ENCODE data around the gene FST.
A peak's percentile ranks its signal among the peaks of the same experiment; 100 is the strongest.

The FST gene, protein sequence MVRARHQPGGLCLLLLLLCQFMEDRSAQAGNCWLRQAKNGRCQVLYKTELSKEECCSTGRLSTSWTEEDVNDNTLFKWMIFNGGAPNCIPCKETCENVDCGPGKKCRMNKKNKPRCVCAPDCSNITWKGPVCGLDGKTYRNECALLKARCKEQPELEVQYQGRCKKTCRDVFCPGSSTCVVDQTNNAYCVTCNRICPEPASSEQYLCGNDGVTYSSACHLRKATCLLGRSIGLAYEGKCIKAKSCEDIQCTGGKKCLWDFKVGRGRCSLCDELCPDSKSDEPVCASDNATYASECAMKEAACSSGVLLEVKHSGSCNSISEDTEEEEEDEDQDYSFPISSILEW

DNA sequence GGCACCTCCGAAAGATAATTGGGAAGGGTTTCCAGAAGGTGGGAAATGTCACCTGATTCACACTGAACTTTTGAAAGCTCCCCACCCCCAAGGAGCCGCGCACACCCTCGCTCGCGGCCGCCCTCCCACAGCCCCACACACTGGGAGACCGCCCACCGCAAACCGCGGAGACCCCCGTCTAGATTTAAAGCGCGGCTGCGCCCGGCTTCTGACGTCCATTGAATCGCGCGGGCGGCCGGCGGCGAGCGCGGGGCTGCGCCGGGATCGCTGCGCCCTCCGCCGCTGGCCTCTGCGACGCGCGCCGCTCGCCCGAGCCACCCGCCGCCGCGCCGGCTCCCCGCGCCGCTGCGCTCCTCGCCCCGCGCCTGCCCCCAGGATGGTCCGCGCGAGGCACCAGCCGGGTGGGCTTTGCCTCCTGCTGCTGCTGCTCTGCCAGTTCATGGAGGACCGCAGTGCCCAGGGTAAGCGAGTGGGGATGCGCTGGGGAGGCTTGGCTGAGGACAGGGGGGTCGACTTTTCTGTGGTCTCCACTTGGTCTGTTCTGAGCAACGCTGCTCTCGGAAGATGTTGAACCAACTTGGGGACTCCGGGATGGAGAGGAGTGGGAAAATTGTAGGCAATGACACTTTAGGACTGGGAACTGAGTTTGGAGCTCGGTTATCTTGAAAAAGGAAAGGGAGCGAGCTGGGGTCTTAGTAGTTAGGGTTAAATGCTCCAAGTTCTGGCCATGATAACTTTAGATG is at the start of gene FST:
FST (plus strand) TSS at position 214 of the 743 bp plus-strand sequence; CDS start at position 377, 163 bp downstream.
- no peak for DNase-seq (ENCODE audit: low read depth)

DNA sequence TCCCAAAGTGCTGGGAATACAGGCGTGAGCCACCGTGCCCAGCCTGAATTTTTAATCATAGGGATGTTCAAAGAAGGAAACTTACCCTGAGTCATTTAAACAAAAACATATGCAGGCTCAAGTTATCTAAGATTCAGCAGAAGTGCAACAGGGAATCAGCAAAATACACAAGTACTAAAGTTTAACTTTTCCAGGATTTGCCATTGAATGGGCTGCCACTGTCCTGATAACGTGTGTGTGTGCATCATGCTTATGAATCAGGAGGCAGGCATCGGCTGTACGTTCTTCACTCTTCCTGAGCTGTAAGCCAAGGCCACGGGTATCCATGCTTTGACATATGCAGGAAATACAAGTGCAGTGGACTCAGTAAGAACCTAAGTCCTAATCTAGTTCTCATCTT is 48.8 kb upstream of the FST start:
- DNase-seq (ENCODE audit: low read depth), result no peak

DNA sequence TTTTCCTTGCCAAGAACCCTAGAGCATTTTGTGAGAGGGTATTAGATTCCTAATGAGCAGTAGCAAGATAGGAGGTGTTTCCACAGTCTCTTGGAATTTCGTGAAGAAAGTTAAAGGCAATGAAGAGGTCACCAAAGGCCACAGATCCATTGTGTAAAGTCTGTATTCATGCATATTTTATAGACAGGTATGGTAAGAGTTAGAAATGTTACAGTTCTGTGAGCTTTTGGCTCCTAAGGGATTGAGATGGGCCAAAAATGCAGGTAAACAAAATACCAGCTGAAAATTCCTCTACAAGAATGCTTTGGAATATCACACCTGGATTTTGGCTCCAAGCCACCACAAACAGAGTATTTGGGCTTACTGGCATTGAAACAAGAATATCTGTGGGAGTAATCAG is 47.4 kb upstream of the FST start:
- DNase-seq (ENCODE audit: low read depth), result no peak

DNA sequence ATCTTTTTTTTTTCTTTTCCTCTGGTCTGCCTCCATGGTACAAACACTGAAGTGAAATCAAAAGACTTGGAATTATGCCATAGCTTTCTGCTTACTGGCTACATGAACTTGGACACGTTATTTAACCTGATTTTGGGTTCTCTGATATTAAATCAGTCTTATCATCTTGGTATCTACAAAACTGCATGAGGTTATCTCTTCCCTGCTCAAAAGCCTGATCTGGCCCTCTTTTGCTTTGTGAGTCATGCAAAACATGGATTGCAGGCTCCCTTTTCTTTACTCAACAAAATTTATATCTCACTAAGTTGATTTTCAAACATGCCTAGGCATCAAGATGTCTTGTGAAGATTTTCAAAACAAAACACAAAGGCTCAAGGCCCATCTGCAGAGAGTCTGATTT is 45.9 kb upstream of the FST start:
- no peak for DNase-seq (ENCODE audit: low read depth)

DNA sequence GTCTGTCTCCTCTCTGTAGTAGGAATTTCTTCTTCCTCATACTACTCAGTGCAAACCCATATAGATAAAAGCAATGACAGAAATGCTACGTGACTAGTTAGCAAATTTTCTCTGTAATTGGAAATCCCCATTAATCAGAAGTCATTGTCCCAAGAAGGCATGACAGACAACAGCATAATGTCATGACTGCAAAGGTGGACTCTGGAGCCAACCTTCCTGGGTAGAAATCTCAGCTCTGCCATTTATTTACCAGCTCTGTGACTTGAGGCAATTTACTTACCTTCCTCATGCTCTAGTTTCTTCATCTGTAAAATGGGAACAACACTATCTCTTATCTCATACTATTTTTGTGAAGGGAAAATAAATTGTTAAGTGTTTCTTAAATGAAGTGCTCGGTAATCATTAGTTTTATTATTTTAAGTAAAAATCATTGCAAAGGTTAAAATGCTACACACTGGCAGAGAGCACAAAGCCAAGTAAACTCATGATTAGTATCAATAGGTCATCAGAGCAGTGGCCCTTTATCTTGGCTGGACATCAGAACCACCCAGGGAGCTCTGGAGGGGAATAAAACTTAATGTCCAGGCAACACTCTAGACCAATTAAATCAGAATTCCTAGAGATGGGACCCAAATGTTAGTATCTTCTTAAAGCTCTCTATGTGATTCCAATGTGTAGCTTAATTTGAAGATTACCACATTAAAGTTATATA is 43.8 kb upstream of the FST start:
- DNase-seq (ENCODE audit: low read depth), result no peak

DNA sequence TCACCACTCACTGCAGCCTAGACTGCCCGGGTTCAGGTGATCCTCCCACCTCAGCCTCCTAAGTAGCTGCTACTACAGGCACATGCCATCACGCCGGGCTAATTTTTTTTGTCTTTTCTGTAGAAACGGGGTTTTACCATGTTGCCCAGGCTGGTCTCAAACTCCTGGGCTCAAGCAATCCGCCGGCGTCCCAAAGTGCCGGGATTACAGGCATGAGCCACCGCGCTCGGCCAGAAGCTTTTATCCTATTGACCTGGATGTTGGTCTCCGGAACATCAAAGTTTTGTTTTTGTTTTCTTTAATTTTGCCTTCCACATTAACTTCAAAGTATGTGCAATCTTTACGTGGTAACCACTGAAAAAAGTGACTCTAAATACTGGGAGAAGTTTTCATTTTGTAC is 42.4 kb upstream of the FST start:
- DNase-seq (ENCODE audit: low read depth), result no peak

DNA sequence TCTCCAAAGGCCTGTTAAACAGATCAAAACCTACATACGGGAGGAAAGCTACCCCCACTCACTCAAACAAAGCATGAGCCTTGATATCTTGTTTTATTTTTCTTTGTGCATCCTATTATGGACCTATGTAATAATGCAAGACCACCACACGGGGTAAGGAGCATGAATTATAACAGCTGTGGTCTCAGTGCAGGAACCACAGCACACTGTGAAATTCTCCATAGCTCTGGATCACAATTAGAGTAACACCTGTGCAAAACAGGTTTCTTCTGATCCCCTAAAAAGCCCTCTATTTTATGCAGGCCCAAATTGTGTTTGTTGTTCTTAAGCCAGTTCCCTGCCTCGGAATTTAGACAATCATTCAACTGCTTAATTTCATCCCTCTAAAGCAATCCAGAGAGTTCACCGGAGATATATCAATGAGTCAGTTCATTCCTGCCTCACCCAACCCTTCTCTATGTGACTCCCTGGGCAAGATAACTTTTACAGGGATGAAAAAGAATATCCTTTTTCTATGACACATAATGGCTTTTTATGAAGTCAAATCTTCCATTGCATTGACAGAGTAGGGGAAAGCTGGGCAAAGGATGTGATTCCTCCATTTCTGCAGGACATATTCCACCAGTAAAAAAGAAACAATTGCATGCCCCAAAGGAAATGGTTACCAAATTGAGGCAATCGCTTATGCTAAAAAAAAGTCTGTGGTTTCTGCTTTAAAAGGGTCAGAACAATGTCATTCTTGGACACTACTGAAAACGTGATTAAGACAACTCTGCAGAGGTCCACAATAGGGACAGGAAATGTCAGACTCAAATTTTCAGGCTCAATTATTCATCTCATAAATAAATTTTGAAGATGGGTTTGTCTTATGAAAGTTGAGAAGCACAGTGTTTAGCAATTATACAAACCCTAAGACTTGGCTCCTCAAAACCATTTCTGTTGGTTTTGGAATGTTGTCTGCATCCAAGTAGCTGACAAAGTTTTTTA is 41.6 kb upstream of the FST start:
- DNase-seq (ENCODE audit: low read depth), result no peak

DNA sequence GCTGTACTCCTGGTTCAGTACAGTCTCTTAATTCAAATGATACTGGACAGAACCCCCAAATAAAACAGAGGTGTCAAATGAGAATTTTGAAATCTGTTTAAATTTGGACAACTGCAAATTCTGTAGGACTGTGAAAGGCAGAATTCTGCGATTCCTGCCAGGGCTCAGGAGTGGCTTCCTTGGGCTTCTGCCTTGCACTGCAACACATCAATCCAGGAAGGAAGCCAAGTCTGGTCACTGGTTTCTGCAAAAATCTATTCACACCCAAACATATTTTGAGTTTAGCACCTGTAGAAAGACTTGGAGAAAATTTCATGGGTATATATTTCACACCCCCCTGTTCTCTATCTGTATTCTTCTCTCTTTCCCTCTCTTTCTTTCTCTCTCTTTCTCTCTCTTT is 37.5 kb upstream of the FST start:
- no peak for DNase-seq (ENCODE audit: low read depth)

DNA sequence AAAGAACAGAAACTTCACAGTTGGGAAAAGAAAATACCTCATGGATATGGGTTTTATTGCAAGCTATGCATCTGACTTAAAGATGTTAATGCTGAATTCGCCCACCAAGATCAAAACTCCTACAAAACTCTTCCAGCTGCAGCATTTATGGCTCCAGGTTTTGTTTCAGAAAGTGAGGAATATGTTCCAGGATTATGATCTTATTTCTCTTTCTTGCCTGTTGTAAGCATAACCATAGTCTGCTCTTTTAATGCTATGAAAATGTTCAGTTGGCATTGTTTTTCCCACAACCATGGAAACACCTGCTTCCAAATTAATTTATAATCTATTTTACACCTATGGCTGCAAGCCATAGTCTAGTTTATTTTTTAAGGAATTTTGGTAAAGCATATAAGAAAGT is 34.9 kb upstream of the FST start:
- DNase-seq (ENCODE audit: low read depth), result no peak

DNA sequence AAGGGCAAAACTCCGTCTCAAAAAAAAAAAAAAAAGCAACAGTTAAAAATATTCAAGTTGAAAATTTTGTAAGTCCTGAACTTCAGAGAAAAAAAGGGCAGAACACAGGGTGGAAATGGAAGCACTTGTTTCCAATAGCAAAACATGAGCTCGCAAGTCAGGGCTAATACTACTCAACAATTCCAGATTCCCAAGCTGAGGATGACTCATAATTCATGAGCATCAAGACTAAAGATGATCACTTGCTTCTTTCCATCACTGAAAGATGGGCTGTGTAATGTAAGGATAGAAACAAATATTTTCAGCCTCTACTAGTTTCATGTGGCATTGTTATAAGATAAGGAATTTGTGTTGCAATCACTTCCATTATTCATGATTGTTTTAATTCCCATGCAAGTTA is 33.5 kb upstream of the FST start:
- no peak for DNase-seq (ENCODE audit: low read depth)

DNA sequence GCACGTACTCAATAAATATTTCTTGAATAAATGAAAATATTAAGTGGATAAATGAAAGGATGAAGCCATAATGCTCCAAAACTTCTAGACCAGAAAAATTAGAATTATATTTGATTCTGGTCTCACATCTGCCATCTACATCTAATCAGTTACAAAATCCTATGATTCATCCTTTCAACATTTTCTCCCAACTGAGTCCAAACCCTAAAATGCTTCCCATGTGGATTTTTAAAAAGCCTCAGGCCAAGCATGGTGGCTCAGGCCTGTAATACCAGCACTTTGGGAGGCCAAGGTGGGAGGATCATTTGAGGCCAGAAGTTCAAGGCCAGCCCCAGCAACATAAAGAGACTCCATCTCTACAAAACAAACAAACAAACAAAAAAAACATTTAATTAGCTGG is 31.6 kb upstream of the FST start:
- no peak for DNase-seq (ENCODE audit: low read depth)

DNA sequence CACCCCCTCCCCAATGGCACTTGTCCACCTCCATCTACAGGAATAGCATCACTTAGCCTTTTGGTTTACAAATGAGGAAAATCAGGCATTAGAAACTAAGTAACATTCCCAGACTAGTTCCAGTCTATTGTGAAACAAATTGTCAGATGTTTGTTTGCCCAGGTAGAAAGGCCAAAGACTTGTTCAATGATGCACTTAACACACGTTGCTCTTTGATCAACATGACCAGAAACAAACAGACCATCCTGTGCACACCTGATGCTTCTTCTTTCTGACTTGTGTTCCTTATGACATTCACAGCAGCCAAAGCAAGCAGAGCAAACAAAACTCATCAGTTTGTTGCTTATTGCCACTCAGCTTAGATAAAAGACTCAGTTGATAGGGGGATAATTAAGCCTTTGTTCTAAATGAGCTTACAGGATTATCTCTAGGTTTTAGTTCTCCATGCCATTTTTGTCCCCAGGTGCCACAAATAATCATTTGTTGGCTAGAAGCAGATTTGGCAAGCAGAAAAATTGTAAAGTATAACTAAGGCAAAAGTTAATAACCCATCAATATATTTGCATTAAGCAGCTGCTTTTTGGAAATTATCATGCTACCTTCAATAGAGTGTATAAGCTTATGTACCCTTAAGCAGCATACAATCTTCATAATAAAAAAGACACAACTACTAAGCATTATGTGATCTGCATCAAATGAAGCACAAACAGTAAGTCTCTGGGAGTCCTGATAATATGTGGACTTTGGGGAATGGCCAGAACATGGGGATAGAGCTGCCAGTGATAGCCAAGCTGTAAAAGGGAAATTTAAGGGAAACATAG is 26.3 kb upstream of the FST start:
- no peak for DNase-seq (ENCODE audit: low read depth)

DNA sequence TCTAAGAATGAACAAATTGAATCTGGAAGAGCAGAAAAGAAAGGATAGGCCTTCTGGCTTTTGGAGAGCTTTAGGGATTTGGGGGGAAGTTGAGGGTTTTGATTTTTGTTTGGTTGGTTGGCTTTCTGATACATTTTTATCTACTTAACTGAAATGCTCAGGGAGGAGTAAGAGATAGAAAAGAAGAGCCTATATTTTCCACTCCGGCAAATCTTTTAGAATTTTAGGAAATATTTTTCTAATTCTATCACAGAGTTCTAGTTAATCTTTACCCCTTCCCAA is 25.8 kb upstream of the FST start:
- no peak for DNase-seq (ENCODE audit: low read depth)

DNA sequence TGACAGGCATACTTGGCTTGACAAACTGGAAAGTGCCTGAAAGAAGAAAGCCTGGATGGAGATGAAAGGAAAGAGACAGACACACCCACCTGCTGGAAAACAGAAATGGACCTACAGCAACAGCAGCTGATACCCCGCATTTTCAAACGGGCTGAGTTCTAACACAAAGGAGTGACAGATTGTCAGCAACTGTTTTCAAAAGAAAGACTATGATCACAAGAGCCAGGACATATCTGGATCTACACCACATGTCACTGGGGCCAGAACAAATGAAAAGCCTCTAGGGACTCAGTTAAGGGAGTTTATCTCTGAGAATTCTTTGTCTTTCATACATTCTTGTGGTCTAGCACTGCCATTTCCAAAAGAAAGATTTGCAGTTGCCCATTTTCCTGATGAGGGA is 24.1 kb upstream of the FST start:
- DNase-seq (ENCODE audit: low read depth), result no peak

DNA sequence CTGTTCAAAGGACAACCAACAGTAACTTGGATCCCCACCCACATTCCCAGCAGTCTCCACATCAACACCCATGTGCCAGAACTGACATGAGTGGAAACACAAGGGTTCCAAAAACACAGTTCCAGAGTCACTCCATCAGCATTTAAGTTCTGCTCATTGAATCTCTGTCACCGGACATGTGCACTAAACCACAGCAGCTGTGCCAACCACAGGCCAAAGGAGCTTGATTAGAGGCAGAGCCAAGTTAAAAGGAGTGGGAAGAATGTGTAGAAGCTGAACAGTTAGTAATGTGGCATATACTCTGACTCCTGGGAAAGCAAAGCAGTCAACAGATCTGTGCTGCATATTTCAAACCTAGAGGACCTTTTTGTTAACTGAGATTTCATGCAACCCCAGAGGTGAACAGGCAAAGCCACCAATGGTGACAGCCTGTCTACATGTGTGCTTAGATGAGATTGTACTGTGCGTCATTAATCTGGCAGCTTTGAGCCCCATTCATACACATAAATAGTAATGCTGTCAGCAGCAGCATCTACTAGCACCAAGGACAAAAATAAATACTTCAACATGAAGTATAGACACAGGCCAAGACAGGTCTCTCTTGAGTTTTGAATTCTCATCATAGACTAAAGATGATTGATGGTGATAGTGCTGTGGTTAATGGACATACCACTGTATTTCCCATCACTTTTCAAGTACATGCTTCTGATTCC is 16.4 kb upstream of the FST start:
- no peak for DNase-seq (ENCODE audit: low read depth)

DNA sequence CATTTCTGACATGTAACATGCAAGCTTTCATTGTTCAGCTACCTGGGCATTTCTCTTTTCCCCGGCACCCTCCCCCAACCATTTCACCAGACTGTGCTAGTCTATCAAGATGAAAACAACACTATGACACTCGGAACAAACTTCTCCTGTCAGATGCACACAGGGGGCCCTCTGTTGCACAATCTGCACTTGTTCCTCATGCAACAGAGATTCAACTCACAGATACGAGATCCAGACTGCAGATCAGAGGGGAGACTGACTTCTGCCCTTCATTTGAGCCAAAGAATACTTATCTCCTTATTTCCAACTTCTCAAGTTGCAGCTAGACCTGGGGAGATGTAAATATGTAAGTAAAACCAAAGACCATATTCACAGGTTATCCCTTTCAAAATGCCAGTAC is 15.7 kb upstream of the FST start:
- no peak for DNase-seq (ENCODE audit: low read depth)

DNA sequence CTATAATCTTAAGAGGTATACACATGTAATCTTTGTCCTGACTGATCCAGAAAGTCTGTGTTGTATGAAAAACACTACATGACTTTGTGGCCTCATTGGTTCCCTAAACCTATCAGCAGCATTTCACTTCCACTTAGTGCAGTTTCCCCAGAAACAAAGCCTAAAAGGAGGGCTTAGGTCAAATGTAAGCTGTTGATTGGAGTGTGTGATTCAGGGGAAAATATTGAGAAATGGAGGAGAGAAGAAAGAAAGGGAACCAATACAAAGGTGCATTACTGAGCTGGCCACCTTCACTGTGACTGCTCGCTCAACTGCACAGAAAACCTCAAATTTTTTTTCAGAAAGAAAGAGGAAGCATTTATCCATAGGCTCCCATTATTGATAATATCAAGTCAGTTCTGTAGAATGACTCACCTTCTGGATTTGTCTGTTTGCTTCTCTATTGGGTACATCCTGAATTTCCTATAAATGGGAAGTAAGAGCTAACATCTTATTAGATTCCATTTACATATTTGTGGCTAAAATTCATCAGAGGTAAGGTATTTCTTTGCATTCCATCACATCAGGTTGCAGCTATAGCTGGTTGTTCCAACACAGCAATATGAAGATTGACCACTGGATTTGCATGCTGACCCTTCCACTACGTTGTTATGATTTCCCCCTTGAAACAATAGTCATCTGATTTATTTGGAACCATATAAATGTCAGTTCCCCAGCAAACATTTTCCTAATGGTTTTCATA is 10.3 kb upstream of the FST start:
- peak; percentile 49 for DNase-seq (ENCODE audit: low read depth)

DNA sequence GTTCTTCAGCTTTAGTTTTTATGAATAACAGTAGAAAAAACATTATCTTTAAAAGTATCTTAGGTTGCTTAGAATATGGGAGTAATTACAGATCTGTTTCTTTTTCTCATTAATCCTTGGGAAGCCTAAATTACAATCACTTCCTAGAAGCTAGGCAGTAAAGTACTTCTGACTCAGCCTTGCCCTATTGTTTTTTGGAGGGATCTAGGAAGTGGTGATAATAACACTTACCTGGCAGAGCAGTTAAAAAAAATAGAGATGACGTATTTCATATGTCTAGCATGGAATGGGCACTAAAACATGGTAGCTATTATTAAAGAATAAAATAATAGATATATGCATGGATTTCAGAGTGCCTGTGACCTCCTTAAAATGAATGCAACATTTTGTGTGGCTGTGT is 8.2 kb upstream of the FST start:
- DNase-seq (ENCODE audit: low read depth), result no peak

DNA sequence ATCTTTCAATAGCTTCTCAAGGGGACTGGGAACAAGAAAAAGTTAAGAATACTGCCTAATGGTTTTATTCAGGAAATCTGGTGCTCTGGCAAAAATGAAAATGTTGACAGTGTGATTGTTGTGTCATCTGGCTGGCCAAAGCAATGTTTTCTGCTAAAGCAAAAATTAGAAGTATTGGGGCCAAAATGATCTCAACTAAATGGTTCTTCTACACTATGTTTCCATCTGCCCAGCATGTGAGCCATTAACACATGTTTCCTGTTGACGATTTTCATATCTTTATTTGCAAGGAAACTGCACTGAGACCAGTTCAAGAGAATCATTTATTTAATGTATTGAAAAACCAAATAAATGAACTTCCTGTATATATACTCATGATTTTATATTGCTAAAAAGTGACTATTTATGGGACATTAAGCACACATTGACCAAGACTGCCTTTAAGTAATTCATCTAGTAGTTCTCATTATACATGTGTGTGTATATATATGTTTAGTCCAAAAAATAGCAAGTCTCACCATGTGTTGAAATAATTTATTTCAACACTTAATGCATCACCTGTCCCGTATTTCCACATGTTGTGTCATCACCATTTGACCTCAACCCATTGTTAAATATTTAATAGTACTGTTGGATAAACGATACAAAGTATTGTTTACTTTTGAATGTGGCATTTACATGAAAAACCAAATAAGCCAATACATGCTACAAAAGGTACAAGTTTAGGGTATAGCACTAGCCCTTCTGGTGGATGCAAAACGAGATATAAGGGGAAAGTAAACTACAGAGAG is 7.5 kb upstream of the FST start:
- DNase-seq (ENCODE audit: low read depth), result no peak

Measured in non-pigmented ciliary epithelial cell (primary cell).